AG04449 (cell line): ENCODE results near the gene LYG2.
"Not testable (repeated sequence)": the region's sequence is repeated elsewhere in the genome, so short reads cannot be mapped to it uniquely, and the experiment has no call there.

ENCODE experiments used
- CTCF ChIA-PET: fragments of 350-600 bp; formaldehyde crosslinking; extraction: SDS; loops from one replicate; lab custom pipeline; 2021; ENCODE audit warnings: antibody characterized with exemption; lab: Yijun Ruan, JAX
- POLR2A ChIA-PET: fragments of 400-600, 350-600 bp; formaldehyde crosslinking; extraction: SDS; loops from one replicate; lab custom pipeline; 2020; ENCODE audit warnings: antibody characterized with exemption, inconsistent platforms; lab: Yijun Ruan, JAX
- DNase-seq: peaks from one replicate; pipeline ENCODE4 v3.0.0-alpha.2; 2010; ENCODE audit warnings: low read depth, low spot score
- H3K4me3 ChIP-seq: 2 replicates; pipeline ENCODE4 v1.5.1; 2011; ENCODE audit warnings: low read depth, mild to moderate bottlenecking, control low read depth, low read length
- CTCF ChIP-seq: IDR thresholded peaks from one replicate; pipeline ENCODE4 v1.5.1; 2011; ENCODE audit warnings: mild to moderate bottlenecking, moderate library complexity, low read length, control low read depth, inconsistent platforms; ENCODE audit not compliant: insufficient read depth; ENCODE audit errors: missing control alignments

The LYG2 gene

GRCh38 chr2:99278793-99279291, 23.4 kb upstream of the LYG2 start:
- peak; percentile 63 for DNase-seq
- ChIA-PET POLR2A (interaction anchor here (0.7 to 1.2 kb wide), 2 partner anchors 57 to 775 kb away, joined by 3 to 8 read pairs; partner anchors contain the start of genes EIF5B and TXNDC9), CTCF (interaction anchor here (1.1 kb wide), 1 partner anchor 14 kb away, joined by 4 read pairs; no protein-coding TSS in a partner anchor)
- TF ChIP-seq CTCF: no peak
- peak overlapping the region; percentile 34 for H3K4me3 ChIP-seq

- DNase-seq, H3K4me3 ChIP-seq: not testable (repeated sequence)
- POLR2A ChIA-PET: interaction anchor here (0.7 to 1.2 kb wide), 2 partner anchors 58 to 775 kb away, joined by 3 to 8 read pairs; partner anchors contain the start of genes EIF5B and TXNDC9
- CTCF ChIA-PET: interaction anchor here (1.1 kb wide), 1 partner anchor 14 kb away, joined by 4 read pairs; no protein-coding TSS in a partner anchor
These were observed 22.8 kb upstream of the LYG2 start for GRCh38 chr2:99278195-99278765.

- POLR2A ChIA-PET: no interaction called here
- H3K4me3 ChIP-seq: no peak overlapping the region
- no peak for DNase-seq
- CTCF ChIA-PET: no interaction called here
- no peak for TF ChIP-seq CTCF
These were observed 20.4 kb upstream of the LYG2 start for GRCh38 chr2:99275882-99276281.

- POLR2A ChIA-PET: no interaction called here
- DNase-seq: no peak
- CTCF ChIA-PET: no interaction called here
- H3K4me3 ChIP-seq: no peak overlapping the region
- TF ChIP-seq CTCF: no peak
These were observed 5.8 kb upstream of the LYG2 start for GRCh38 chr2:99261242-99261641.

GRCh38 chr2:99260184-99260583, 4.7 kb upstream of the LYG2 start:
- ChIA-PET POLR2A (no interaction called here), CTCF (no interaction called here)

GRCh38 chr2:99259465-99259864, 4.0 kb upstream of the LYG2 start:
- DNase-seq: no peak
- ChIA-PET POLR2A (no interaction called here), CTCF (no interaction called here)
- TF ChIP-seq CTCF: no peak
- no peak overlapping the region for H3K4me3 ChIP-seq

More at GRCh38 chr2:99260184-99260583, 4.7 kb upstream of the LYG2 start:
- no peak overlapping the region for H3K4me3 ChIP-seq
- TF ChIP-seq CTCF: no peak
- DNase-seq: no peak

GRCh38 chr2:99256677-99257076, 1.2 kb upstream of the LYG2 start:
- POLR2A ChIA-PET: no interaction called here
- TF ChIP-seq CTCF: no peak
- CTCF ChIA-PET: no interaction called here
- H3K4me3 ChIP-seq: no peak overlapping the region
- DNase-seq: no peak
